ENCODE results near the gene TRIM62. TPM values are rescaled to one million over a fixed set of nuclear protein-coding genes. Genes with fewer than 3 reads are reported as not detected.

The TRIM62 gene
- total and polyA plus RNA-seq, 7 donors: 4.0 to 14.2 (median 5.5) TPM

DNA sequence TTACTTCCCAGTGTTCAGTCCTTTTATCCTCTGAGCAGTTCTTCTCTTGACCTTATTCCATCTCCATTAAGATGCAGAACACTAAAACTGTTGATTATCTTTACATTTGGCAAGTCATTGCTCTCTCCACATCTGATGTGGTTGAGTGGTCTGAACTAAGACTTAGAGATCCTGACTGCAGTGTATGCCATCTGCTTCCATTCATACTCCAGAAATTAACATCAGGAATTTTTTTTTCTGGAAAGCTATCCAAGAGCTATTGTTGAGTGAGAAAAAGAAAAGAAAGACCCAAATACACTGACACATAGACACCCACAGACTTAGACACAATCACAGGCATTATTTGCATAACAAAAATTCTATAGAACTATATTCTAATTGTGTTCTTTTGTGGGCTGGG lies 3.7 kb upstream of the TRIM62 start:
- no peak for DNase-seq
- intact Hi-C loops (cut with DNase I): no loop called here
- Histone ChIP-seq H3K9me3 (no peaks in the 10 kb centered on the region), H3K4me1 (no peaks in the 10 kb centered on the region), H3K4me3 (no peak overlapping the region), H3K27ac (no peak overlapping the region), H3K36me3 (ENCODE audit: insufficient read depth in 1 of 2, low read depth in 1 of 2) (no peaks in the 10 kb centered on the region), H3K27me3 (ENCODE audit: insufficient read depth in 3 of 3, low read length in 2 of 3) (no peaks in the 10 kb centered on the region)
- TF ChIP-seq, protein P1, sequence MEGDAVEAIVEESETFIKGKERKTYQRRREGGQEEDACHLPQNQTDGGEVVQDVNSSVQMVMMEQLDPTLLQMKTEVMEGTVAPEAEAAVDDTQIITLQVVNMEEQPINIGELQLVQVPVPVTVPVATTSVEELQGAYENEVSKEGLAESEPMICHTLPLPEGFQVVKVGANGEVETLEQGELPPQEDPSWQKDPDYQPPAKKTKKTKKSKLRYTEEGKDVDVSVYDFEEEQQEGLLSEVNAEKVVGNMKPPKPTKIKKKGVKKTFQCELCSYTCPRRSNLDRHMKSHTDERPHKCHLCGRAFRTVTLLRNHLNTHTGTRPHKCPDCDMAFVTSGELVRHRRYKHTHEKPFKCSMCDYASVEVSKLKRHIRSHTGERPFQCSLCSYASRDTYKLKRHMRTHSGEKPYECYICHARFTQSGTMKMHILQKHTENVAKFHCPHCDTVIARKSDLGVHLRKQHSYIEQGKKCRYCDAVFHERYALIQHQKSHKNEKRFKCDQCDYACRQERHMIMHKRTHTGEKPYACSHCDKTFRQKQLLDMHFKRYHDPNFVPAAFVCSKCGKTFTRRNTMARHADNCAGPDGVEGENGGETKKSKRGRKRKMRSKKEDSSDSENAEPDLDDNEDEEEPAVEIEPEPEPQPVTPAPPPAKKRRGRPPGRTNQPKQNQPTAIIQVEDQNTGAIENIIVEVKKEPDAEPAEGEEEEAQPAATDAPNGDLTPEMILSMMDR (IDR thresholded peaks at IDR 0.05): no peak
- ATAC-seq: no peak

DNA sequence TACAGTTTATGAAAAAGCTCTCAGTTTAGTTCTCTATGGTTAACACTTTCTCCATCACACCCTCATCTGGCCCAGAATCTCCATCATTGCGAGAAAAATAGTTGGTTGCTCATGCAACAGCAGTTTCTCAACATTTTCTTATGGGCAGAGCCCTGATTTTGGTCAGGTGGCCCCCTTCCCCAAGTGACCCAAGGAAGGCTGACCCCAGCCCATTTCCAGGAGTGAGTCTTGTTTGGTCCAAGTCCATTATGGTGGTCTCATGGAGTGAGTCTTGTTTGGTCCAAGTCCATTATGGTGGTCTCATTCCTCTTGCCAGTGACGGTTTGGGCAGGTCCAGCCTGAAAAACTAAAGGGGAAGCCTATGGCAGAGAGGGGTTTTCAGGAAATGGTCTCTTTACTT lies 1.5 kb upstream of the TRIM62 start:
- Histone ChIP-seq H3K4me3 (no peak overlapping the region), H3K9me3 (no peaks in the 10 kb centered on the region), H3K4me1 (peaks cover 6% of the 10 kb centered on the region), H3K27ac (no peak overlapping the region), H3K27me3 (ENCODE audit: insufficient read depth in 3 of 3, low read length in 2 of 3) (no peaks in the 10 kb centered on the region), H3K36me3 (ENCODE audit: insufficient read depth in 1 of 2, low read depth in 1 of 2) (no peaks in the 10 kb centered on the region)
- DNase-seq (no peak), ATAC-seq (no peak)
- whole genome bisulfite sequencing, 3 donors: 96 to 99% (median 97%) methylated on average over 2 of the region's 2 CpGs
- TF ChIP-seq, protein P1 (IDR thresholded peaks at IDR 0.05): no peak
- intact Hi-C loops (cut with DNase I): loop anchor here in 1 of 2 donors (5.0 kb wide), 2 partner anchors 74 to 169 kb away; partner anchors contain the start of gene ZNF362

DNA sequence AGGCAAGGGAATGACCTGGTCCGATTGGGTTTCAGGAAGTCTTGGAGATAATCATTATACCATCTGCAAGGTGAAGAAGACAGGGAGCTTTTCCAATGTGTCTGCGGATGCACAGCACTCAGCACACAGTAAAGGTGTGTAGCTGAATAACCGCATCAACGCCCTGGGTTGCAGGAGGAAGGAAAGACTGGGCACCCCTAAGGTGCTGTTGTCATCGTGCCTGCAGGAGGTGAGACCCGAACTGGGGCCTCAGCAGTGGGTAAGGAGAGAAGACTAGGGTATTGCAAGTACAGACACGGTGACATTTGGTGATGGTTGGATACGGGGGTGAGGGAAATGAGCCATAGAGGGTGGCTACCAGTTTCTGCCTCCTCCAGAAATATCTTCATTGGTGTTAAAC lies 1.1 kb upstream of the TRIM62 start:
- TF ChIP-seq, protein P1 (IDR thresholded peaks at IDR 0.05): no peak
- no peak overlapping the region for H3K4me3 ChIP-seq
- intact Hi-C loops (cut with DNase I): loop anchor here in 1 of 2 donors (5.0 kb wide), 2 partner anchors 74 to 169 kb away; partner anchors contain the start of gene ZNF362
- peaks cover 8% of the 10 kb centered on the region for H3K4me1 ChIP-seq
- H3K27ac ChIP-seq: no peak overlapping the region
- no peaks in the 10 kb centered on the region for H3K36me3 ChIP-seq (ENCODE audit: insufficient read depth in 1 of 2, low read depth in 1 of 2)
- 44 to 53% (median 51%) methylated on average over 8 of the region's 8 CpGs for WGBS, 3 donors
- ATAC-seq (no peak), DNase-seq (no peak)
- no peaks in the 10 kb centered on the region for H3K9me3 ChIP-seq
- H3K27me3 ChIP-seq (ENCODE audit: insufficient read depth in 3 of 3, low read length in 2 of 3): no peaks in the 10 kb centered on the region

DNA sequence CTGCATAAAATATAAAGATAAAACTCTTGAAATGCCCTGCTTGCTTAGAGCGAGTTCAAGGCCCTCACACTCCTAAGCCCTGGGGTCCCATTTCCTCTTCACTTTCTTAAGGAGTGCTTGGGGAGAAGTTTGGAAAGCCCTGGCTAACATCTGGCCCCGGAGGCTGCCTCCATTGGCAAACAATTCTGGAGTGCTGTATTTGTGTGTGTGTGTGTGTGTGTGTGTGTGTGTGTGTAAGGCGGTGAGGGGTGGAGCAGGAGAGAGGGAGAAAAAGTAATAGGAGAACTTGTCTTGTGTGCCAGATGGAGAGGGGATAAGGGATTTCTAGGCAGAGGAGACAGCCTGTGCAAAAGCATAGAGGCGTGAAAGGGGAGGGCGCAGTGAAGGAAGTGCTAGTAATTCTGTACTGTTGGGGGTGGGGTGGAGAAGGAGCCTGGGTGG lies 578 bp upstream of the TRIM62 start:
- intact Hi-C loops (cut with DNase I): loop anchor here in 1 of 2 donors (5.0 kb wide), 2 partner anchors 75 to 170 kb away; partner anchors contain the start of gene ZNF362
- 7 to 24% (median 10%) methylated on average over 5 of the region's 5 CpGs for WGBS, 3 donors
- peak overlapping the region; percentile 84 for H3K27ac ChIP-seq

More for the DNA sequence above, 578 bp upstream of the TRIM62 start:
- Histone ChIP-seq H3K36me3 (ENCODE audit: insufficient read depth in 1 of 2, low read depth in 1 of 2) (no peaks in the 10 kb centered on the region), H3K4me3 (peak overlapping the region; percentile 88), H3K4me1 (peaks cover 10% of the 10 kb centered on the region), H3K27me3 (ENCODE audit: insufficient read depth in 3 of 3, low read length in 2 of 3) (no peaks in the 10 kb centered on the region), H3K9me3 (no peaks in the 10 kb centered on the region)
- TF ChIP-seq, protein P1 (IDR thresholded peaks at IDR 0.05): no peak
- ATAC-seq (peak in 3 of 4 donors; percentile 14 to 27 (median 14)), DNase-seq (peak in 1 of 2 donors; percentile 68)

All from psoas muscle (tissue), 8 donors.